ENCODE results near the gene RSU1.

- no peak for TF ChIP-seq CTCF (conservative IDR thresholded peaks at IDR 0.05 in 1 of 2, IDR thresholded peaks at IDR 0.05 in 1 of 2; ENCODE audit: low read depth in 1 of 2, low read length in 2 of 2)
- no peak for TF ChIP-seq EZH2 (IDR thresholded peaks at IDR 0.05; ENCODE audit: low read length, missing control alignments)
Observed at GRCh38 chr10:16602104-16602775, 215.0 kb downstream of the RSU1 start.
